Kidney (tissue), 14 donors: Measurements from ENCODE around the gene LHFPL6. TPM values are rescaled to one million over a fixed set of nuclear protein-coding genes. Genes with fewer than 3 reads are reported as not detected.

Source experiments
- DNase-seq, 5 donors: peaks; one replicate each; pipeline ENCODE4 v3.0.0-alpha.2; 2013 to 2020
- FAIRE-seq: peaks from 2 replicates; lab custom pipeline; 2012; peaks lifted over from hg19 to GRCh38; lab: Jason Lieb, UNC
- H3K27ac ChIP-seq, 2 donors: one replicate each; pipeline ENCODE4 v1.7.0; 2013; ENCODE audit warnings: low read depth in 2 of 2, low read length in 2 of 2, inconsistent platforms in 1 of 2
- H3K27me3 ChIP-seq: one replicate; pipeline ENCODE4 v1.7.1; 2013; ENCODE audit warnings: low read length, inconsistent platforms; ENCODE audit not compliant: control insufficient read depth, insufficient read depth
- H3K36me3 ChIP-seq, 3 donors: one replicate each; pipeline versions ENCODE4 v1.7.0 to v1.7.1; 2013; ENCODE audit warnings: low read length in 3 of 3, control low read depth in 1 of 3, inconsistent platforms in 1 of 3; ENCODE audit not compliant: insufficient read depth in 3 of 3, control insufficient read depth in 2 of 3
- H3K4me1 ChIP-seq, 3 donors: one replicate each; pipeline versions ENCODE4 v1.7.0 to v1.7.1; 2013; ENCODE audit warnings: low read length in 3 of 3, inconsistent platforms in 1 of 3, low read depth in 1 of 3; ENCODE audit not compliant: control insufficient read depth in 2 of 3, insufficient read depth in 2 of 3
- H3K4me3 ChIP-seq, 3 donors: one replicate each; pipeline versions ENCODE4 v1.7.0 to v1.8.1; 2013; ENCODE audit warnings: low read length in 3 of 3, control low read depth in 1 of 3, inconsistent platforms in 1 of 3
- H3K9ac ChIP-seq, 3 donors: one replicate each; pipeline versions ENCODE4 v1.7.0 to v1.7.1; 2013; ENCODE audit warnings: low read length in 3 of 3, control low read depth in 1 of 3, inconsistent platforms in 1 of 3
- H3K9me3 ChIP-seq, 3 donors: one replicate each; pipeline versions ENCODE4 v1.7.0 to v1.7.1; 2013; ENCODE audit warnings: low read length in 3 of 3, control low read depth in 1 of 3, inconsistent platforms in 1 of 3; ENCODE audit not compliant: control insufficient read depth in 2 of 3, insufficient read depth in 1 of 3
- CTCF ChIP-seq: IDR thresholded peaks from 3 replicates; pipeline ENCODE4 v1.5.1; 2012; ENCODE audit warnings: mild to moderate bottlenecking, moderate library complexity, borderline replicate concordance; ENCODE audit not compliant: insufficient read depth; ENCODE audit errors: extremely low read depth
- intact Hi-C: fragments of 100-400 bp; cut with DNase I; formaldehyde crosslinking; loops from one replicate; pipeline ENCODE4 v1.11.1; 2022
- polyA plus RNA-seq: library from polyadenylated mRNA; stranded (reverse); fragments of 350-450 nt; fragmentation: Illumina TruSeq; extraction: RNeasy Lipid Tissue Mini Kit (QIAGEN cat#74804); gene quantifications from one replicate; pipeline ENCODE4 v1.2.3, GENCODE V29; 2014; ENCODE audit warnings: low read depth, low replicate concordance; ENCODE audit not compliant: insufficient read depth
- total RNA-seq: library from RNA; stranded (reverse); fragmentation: NEBNext Ultra II Directional; extraction: Animal tissue kit (Norgen Biotek cat#: 25700); gene quantifications from one replicate; pipeline ENCODE4 v1.2.1, GENCODE V29; 2021
- donor health status: control.
- donor health status: control.
- donor health status: control.
- donor health status: control.
- donor health status: control.
- donor health status: DM: yes; HTN: yes; CAD: no.
- donor health status: Normal renal cell carcinoma (clear cell type).

LHFPL6 gene
- total and polyA plus RNA-seq, 2 donors from 2014 or later = 33.0 to 59.2 TPM

- no peaks in the 10 kb centered on the region for H3K36me3 ChIP-seq
- H3K27ac ChIP-seq = no peak overlapping the region
- intact Hi-C loops = no loop called here
- H3K4me1 ChIP-seq = no peaks in the 10 kb centered on the region
- H3K9me3 ChIP-seq = peaks cover 0 to 3% (median 0%) of the 10 kb centered on the region in 3 donors
- FAIRE-seq (no peak), DNase-seq (no peak)
- H3K9ac ChIP-seq = no peak overlapping the region
- H3K4me3 ChIP-seq = no peak overlapping the region
- TF ChIP-seq CTCF = no peak
- no peaks in the 10 kb centered on the region for H3K27me3 ChIP-seq
Observed at GRCh38 chr13:39297023-39297422, 306.0 kb downstream of the LHFPL6 start.

GRCh38 chr13:39296193-39296592 lies 306.8 kb downstream of the LHFPL6 start:
- Histone ChIP-seq H3K9me3 (peaks cover 0 to 3% (median 0%) of the 10 kb centered on the region in 3 donors), H3K9ac (no peak overlapping the region), H3K4me3 (no peak overlapping the region), H3K36me3 (no peaks in the 10 kb centered on the region), H3K4me1 (no peaks in the 10 kb centered on the region), H3K27ac (no peak overlapping the region), H3K27me3 (no peaks in the 10 kb centered on the region)
- intact Hi-C loops = no loop called here
- no peak for DNase-seq
- FAIRE-seq = no peak
- TF ChIP-seq CTCF = no peak

Other genes starting within 250 kb of the LHFPL6 start
- gene COG6, start 52.5 kb upstream of the LHFPL6 start, total RNA-seq = 31.3 TPM
- 12.2 TPM for gene COG6, start 52.5 kb upstream of the LHFPL6 start, polyA plus RNA-seq